GM19397 (cell line): Measurements from ENCODE around the gene NCAN.
A peak's percentile ranks its signal among the peaks of the same experiment; 100 is the strongest.
"Not testable (repeated sequence)": the region's sequence is repeated elsewhere in the genome, so short reads cannot be mapped to it uniquely, and the experiment has no call there.

Experiments used
- ATAC-seq: cut with Tn5 transposase; IDR thresholded peaks from one replicate; pipeline ENCODE4 v1.9.1; 2021; ENCODE audit warnings: mild to moderate bottlenecking, moderate library complexity; ENCODE audit not compliant: unreplicated experiment

NCAN gene

GRCh38 chr19:19192910-19193423, 18.8 kb upstream of the NCAN start:
- ATAC-seq: no peak

- ATAC-seq: no peak
Measured at GRCh38 chr19:19193926-19194325, 17.8 kb upstream of the NCAN start.

GRCh38 chr19:19201697-19202630, 9.8 kb upstream of the NCAN start:
- ATAC-seq: no peak

- no peak for ATAC-seq
Measured at GRCh38 chr19:19202707-19203011, 9.1 kb upstream of the NCAN start.

- ATAC-seq: peak; percentile 76
Measured at GRCh38 chr19:19203012-19203856, 8.5 kb upstream of the NCAN start, which contains the start of gene NR2C2AP. NR2C2AP (minus strand) TSS chr19:19203414; CDS start chr19:19203060, 354 bp downstream.

GRCh38 chr19:19204181-19204580, 7.6 kb upstream of the NCAN start:
- no peak for ATAC-seq

GRCh38 chr19:19205416-19206410, 6.0 kb upstream of the NCAN start:
- ATAC-seq: no peak

- ATAC-seq: no peak
Measured at GRCh38 chr19:19206938-19207337, 4.8 kb upstream of the NCAN start.

GRCh38 chr19:19207637-19208572, 3.9 kb upstream of the NCAN start:
- no peak for ATAC-seq

- ATAC-seq: no peak
Measured at GRCh38 chr19:19209372-19209771, 2.4 kb upstream of the NCAN start.

- no peak for ATAC-seq
Measured at GRCh38 chr19:19212916-19213315, 1.2 kb downstream of the NCAN start.

- no peak for ATAC-seq
Measured at GRCh38 chr19:19213426-19214158, 1.8 kb downstream of the NCAN start.

GRCh38 chr19:19214159-19214490, 2.4 kb downstream of the NCAN start:
- ATAC-seq: no peak

- ATAC-seq: no peak
Measured at GRCh38 chr19:19214892-19215291, 3.1 kb downstream of the NCAN start.

GRCh38 chr19:19215792-19216191, 4.0 kb downstream of the NCAN start:
- ATAC-seq: no peak

GRCh38 chr19:19217099-19217498, 5.3 kb downstream of the NCAN start:
- no peak for ATAC-seq

GRCh38 chr19:19218911-19219310, 7.2 kb downstream of the NCAN start:
- ATAC-seq: no peak

GRCh38 chr19:19221000-19221399, 9.2 kb downstream of the NCAN start:
- not testable (repeated sequence) for ATAC-seq

GRCh38 chr19:19223060-19223459, 11.3 kb downstream of the NCAN start:
- no peak for ATAC-seq
